Thyroid gland (tissue), 4 donors: ENCODE results near the gene CAMTA1.

Experiments
- POLR2A ChIP-seq, 2 donors: fragments of 450-650 bp; IDR thresholded peaks; one replicate each; pipeline ENCODE4 v1.6.1; 2017; ENCODE audit warnings: antibody characterized with exemption in 2 of 2, mild to moderate bottlenecking in 2 of 2, moderate library complexity in 1 of 2
- TF ChIP-seq, protein P1 (sequence below), 6 experiments: fragments of 200-600 bp in 3 of 6; fragments of 450-650 bp in 3 of 6; sonication (generic) in 3 of 6; IDR thresholded peaks; one replicate each; pipeline ENCODE4 v1.5.1; 2016 to 2019; ENCODE audit warnings: antibody characterized with exemption in 6 of 6, mild to moderate bottlenecking in 2 of 6, inconsistent platforms in 1 of 6, moderate library complexity in 1 of 6

DNA sequence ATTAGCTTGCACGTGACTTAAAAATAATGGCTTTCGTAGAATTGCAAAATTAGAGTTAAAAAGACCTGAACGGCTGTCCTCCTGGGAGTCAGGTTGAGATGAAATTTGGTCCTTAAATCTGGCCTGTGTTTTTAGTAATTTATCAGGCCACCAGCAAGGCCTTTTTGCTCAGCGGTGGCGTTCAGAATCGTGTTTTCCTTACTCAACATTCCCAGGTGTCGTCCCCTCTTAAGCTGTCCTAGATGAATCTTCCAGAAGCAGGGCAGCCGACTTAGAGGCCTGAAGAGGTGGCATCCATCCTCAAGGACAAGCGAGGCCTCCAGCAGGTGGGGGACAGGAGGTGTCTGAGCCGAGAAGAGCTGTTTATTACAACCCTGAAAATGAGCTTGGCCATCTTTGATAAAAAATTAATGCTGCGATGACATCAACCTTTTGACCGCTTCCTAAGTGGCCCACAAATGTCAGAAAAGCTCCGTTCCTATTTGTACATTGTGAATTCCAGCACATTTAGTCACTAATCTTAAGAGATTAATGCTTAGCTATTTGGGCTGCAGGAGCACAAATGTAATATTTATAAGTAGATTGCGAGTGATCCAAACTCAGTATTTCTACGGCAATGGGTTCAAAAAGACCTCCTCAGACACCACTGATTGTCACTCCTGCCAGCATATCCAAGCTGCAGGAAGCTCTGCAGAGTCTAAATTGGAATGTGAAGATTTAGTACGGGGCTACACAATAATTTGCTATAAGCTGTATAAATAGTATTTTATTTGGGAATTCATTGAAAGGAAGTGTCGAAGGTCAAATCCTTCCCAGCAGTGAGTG is 641.7 kb downstream of the CAMTA1 start:
- TF ChIP-seq, protein P1, sequence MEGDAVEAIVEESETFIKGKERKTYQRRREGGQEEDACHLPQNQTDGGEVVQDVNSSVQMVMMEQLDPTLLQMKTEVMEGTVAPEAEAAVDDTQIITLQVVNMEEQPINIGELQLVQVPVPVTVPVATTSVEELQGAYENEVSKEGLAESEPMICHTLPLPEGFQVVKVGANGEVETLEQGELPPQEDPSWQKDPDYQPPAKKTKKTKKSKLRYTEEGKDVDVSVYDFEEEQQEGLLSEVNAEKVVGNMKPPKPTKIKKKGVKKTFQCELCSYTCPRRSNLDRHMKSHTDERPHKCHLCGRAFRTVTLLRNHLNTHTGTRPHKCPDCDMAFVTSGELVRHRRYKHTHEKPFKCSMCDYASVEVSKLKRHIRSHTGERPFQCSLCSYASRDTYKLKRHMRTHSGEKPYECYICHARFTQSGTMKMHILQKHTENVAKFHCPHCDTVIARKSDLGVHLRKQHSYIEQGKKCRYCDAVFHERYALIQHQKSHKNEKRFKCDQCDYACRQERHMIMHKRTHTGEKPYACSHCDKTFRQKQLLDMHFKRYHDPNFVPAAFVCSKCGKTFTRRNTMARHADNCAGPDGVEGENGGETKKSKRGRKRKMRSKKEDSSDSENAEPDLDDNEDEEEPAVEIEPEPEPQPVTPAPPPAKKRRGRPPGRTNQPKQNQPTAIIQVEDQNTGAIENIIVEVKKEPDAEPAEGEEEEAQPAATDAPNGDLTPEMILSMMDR (IDR thresholded peaks at IDR 0.05) = no peak
- no peak for TF ChIP-seq POLR2A (IDR thresholded peaks at IDR 0.05)
